Limb (tissue), 2 donors: ENCODE data around the gene MCRIP2.

Source experiments
- DNase-seq, 2 donors: peaks; one replicate each; pipeline ENCODE4 v3.0.0-alpha.2; 2016; ENCODE audit errors: extremely low spot score in 2 of 2

Gene MCRIP2

DNA sequence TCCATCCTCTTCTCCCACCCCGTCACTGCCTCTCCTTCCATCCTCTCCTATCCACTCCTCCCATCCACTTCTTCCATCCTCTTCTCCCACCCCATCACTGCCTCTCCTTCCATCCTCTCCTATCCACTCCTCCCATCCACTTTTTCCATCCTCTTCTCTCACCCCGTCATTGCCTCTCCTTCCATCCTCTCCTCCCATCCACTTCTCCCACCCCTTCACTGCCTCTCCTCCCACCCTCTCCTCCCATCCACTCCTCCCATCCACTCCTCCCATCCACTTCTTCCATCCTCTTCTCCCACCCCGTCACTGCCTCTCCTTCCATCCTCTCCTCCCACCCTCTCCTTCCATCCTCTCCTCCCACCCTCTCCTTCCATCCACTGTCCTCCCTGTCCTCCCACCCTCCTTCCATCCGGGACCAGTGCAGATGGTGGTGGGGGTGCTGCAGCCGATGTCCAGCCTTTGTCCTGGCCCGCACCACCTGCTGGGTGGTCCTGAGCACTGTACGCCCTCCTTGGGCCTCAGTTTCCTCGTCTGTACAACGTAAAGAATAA lies 9.7 kb upstream of the MCRIP2 start:
- DNase-seq: no peak

DNA sequence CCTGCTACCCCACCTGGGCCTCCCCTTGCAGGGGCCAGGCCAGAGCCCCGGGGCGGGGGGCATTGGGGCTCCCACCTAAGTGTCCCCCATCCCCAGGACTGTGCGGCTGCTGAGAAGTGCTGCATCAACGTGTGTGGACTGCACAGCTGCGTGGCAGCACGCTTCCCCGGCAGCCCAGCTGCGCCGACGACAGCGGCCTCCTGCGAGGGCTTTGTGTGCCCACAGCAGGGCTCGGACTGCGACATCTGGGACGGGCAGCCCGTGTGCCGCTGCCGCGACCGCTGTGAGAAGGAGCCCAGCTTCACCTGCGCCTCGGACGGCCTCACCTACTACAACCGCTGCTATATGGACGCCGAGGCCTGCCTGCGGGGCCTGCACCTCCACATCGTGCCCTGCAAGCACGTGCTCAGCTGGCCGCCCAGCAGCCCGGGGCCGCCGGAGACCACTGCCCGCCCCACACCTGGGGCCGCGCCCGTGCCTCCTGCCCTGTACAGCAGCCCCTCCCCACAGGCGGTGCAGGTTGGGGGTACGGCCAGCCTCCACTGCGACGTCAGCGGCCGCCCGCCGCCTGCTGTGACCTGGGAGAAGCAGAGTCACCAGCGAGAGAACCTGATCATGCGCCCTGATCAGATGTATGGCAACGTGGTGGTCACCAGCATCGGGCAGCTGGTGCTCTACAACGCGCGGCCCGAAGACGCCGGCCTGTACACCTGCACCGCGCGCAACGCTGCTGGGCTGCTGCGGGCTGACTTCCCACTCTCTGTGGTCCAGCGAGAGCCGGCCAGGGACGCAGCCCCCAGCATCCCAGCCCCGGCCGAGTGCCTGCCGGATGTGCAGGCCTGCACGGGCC lies 8.9 kb upstream of the MCRIP2 start:
- DNase-seq: no peak

- DNase-seq: no peak
These were observed 8.1 kb upstream of the MCRIP2 start for GRCh38 chr16:633336-634050.

GRCh38 chr16:634051-634670 lies 7.5 kb upstream of the MCRIP2 start:
- DNase-seq: no peak

DNA sequence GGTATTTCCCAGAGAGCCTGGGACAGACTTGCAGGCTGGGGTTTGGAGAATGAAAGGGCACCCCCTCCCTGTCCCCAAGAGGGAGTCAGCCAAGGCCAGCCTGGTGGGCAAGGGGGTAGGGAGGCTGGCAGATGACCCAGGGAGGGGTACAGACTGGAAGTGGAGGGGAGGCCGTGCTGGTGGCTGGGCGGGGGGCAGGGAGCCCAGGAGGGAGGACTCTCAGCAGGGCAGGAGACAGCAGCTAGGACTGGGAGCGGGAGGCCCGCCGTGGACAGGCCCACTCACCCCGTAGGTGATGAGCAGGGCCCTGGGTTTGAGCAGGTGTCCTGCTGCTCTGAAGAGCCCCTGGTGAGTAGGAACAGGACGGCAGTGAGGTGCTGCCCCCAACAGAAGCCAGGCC lies 6.6 kb upstream of the MCRIP2 start:
- DNase-seq: no peak

DNA sequence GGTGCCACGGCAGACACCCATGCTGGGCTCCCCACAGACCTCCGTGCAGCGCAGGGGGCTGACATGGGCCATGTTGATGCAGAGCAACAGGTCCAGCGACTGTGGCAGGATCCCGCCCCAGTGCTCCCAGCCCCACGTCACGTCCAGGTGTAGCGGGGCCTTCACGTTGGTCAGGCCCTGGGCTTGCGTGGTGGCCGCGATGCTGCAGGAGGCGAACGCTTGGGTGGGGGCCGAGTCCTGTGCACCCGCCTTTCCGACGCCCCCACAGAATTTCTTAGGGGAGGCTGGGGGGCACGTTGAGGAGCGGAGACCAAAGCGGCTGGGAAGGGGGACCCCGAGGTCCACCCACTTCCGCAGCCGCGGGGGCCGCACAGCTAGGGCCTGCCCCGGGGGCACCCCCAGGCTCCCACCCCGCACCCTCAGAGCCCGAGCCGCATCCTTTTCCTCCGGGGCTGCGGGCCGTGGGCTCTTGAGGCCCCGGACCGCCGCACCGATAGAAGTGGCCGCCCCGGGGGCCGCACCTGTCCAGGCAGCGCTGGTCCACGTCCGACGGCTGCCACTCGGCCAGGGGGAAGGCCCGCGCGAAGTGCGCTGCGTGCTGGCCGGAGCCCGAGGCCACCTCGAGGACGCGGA lies 5.9 kb upstream of the MCRIP2 start:
- DNase-seq: no peak

DNA sequence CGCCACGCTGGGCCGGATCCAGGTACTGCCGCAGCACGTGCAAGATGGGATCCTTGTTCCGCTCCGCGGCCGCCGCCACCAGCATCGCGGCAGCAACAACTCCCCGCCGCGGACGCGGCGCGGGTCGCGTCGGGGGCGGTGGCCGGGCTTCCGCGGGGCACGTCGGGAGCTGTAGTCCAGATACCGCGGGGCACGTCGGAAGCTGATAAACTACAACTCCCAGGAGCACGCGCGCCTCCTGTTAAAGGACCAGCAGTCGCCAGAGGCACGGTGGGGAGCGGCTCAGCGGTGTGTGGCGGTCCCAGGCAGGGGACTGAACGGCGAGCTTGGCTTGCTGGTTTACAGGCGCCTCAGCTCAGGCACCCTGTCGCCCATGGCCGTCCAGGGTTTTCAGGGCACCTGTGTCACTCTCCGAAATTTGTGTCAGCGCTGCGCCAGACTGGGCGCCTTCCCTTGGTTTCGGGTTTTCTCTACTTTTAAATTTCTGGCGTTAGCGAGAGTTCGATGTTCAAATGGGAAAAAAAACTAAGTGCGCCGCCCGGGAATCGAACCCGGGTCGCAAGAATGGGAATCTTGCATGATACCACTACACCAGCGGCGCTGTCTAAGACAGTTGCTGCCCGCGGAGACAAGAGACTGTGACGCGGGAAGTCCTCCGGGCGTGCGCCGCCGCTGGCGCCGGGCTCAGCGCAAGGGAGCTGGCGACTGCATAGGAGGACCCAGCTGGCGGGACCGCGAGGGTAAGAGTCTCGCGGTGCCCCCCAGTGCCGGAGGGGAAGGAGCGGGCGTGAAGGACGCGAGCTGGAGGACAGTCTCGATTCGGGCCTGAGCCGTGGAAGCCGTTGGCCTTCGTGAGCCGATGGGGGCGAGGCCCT lies 5.2 kb upstream of the MCRIP2 start, which contains the start of gene METTL26:
TSS of gene METTL26 (minus strand) at position 100 of the 875 bp plus-strand sequence. CDS start at position 85, 15 bp downstream.
- peak; percentile 94 to 97 for DNase-seq

DNA sequence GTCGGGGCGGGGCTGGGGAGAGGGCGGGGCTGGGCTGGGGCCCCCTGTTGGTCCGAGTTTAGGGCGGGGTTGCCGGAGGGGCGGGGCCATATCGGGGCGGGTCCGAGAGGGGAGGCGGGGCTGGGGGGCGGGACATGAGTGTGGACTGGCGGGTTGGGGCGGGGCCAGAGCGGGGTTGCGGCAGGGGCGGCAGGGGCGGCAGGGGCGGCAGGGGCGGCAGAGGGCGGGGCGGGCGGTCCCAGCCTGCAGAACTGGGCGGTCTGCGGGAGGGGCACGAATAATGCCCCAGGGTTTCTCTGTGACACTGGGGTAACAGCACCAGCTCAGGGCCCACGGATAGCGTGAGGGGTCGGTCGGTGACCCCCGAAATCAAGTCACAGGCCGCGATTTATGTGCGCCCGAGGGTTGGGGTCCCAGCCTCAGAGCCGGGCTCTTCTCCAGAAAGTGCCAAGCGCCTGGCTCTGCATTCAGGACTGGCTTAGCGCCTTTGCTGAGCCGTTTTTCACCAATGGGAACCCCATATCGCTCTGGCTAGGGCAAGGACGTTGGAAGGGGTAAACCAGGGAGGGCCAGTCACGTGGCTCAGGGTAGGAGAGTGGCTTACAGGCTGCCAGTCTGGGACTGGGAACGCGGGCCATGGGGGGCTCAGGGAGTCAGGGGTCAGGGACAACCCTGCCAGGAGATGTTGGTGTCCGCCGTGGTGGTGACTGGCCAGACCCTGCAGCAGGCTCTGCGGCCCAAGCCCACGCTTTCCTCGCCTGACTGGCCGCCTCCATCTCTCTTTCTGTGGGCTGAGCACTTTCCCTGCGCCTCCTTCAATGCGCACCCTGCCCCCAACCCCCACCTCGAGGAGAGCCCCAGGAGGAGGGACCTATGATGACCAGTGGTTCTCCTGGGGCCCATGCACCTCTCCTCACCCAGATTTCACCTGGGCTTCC lies 4.3 kb upstream of the MCRIP2 start:
- peak; percentile 89 to 97 for DNase-seq

DNA sequence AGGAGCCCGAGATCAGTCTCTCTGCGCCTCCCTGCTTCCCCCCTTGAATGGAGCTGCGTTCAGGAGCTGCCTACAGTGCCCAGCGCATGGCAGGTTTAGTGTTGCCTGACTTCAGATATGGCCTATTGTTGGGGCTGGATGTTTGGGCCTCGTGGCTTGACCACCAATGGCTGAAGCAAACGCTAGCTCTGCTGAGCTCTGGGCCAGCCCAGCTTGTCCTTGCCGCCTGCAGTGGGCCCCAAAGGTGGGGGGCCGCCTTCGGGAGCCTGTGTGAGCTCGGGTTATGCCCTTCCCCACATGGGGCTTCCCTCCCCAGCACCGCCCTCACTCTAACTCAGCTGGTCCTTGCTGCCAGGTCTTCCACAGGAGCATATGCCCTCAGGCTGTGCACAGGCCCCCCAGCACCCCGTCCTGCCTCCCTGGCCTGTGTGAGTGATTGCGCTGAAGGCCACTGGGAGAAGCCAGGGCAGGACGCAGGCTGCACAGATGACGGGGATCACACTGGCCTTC lies 3.5 kb upstream of the MCRIP2 start:
- no peak for DNase-seq

GRCh38 chr16:638836-639235 lies 2.8 kb upstream of the MCRIP2 start:
- DNase-seq: no peak

GRCh38 chr16:640614-641013 lies 1.0 kb upstream of the MCRIP2 start:
- no peak for DNase-seq

DNA sequence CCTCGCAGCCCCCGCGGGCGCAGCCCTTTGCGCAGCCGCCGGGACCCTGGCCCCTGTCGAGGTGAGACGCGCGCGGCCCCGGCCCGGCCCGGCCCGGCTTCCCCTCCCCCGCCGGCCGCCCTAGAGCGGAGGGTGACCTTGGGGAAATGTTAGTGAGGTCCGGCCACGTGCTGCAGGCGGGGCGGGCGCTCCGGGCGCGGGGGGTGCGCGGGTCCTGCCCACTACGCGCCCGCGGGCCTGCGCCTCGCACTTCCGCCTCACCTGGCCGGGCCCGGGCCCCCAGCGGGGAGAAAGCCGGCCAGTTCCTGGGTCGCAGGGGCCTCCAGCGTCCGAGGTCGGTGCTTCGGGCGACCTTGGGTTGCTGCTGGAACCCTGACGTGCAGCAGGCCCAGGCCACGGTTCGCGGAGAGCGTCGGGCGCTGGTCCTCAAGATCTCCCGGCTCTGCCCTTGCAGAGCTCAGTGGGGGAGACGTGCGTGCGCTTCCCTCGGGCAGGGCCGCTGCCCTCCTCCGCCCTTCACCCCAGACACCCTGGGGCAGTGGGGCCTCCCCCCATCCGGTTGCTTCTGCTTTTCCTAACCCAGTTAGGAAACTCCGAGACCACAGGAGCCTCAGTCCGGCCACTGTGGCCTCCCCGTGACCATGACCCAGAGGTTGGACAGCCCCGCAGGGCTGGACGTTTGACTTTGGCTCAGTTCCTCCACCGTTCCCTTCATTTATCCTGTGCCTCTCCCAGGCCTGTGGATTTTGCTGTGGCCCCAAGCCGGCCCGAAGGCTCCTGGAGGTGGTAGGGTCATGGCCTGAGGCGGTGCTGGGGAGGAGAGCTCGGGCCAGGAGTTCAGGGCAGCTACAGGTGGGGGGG lies 791 bp downstream of the MCRIP2 start:
- DNase-seq: no peak

DNA sequence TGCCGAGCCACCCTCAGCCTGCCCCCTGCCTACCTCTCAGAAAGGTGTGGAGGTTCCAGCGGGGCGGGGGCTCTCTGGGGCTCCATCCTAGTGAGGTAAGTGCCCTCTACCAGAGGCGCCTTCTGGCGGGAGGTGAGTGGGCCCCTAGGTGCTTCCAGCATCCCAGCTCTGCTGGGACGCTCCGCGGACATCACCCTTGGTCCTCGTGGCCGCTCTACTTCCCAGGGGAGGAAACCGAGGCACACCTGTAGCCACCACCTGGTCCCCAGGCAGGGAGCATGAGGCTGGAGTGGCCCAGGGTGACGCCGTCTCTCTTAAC lies 1.4 kb downstream of the MCRIP2 start:
- DNase-seq: no peak

- no peak for DNase-seq
These were observed 2.9 kb downstream of the MCRIP2 start for GRCh38 chr16:644556-644955.

- no peak for DNase-seq
These were observed 4.4 kb downstream of the MCRIP2 start for GRCh38 chr16:645852-646678.

- no peak for DNase-seq
These were observed 5.1 kb downstream of the MCRIP2 start for GRCh38 chr16:646679-647172.

- DNase-seq: no peak
These were observed 5.7 kb downstream of the MCRIP2 start for GRCh38 chr16:647173-647902.
